Astrocyte (in vitro differentiated cells and primary cell): ENCODE measurements around the gene CHADL. TPM values are rescaled to one million over a fixed set of nuclear protein-coding genes. Genes with fewer than 3 reads are reported as not detected.

Source experiments
- DNase-seq: peaks from one replicate; pipeline ENCODE4 v3.0.0-alpha.2; 2010; ENCODE audit warnings: low read depth
- FAIRE-seq: peaks from 2 replicates; lab custom pipeline; 2011; peaks lifted over from hg19 to GRCh38; lab: Jason Lieb, UNC
- H2AFZ ChIP-seq: 2 replicates; pipeline ENCODE4 v1.6.0; 2012; ENCODE audit warnings: low read depth, low read length, inconsistent platforms
- H3K27ac ChIP-seq: 2 replicates; pipeline ENCODE4 v1.5.1; 2011; ENCODE audit warnings: low read depth, low read length, inconsistent platforms
- H3K27me3 ChIP-seq: 2 replicates; pipeline ENCODE4 v1.6.0; 2011; ENCODE audit warnings: low read length, inconsistent platforms; ENCODE audit not compliant: insufficient read depth
- H3K36me3 ChIP-seq: 2 replicates; pipeline ENCODE4 v1.5.1; 2011; ENCODE audit warnings: low read length, inconsistent platforms; ENCODE audit not compliant: insufficient read depth
- H3K4me1 ChIP-seq: 2 replicates; pipeline ENCODE4 v1.5.1; 2011; ENCODE audit warnings: low read length, inconsistent platforms; ENCODE audit not compliant: insufficient read depth
- H3K4me2 ChIP-seq: 2 replicates; pipeline ENCODE4 v1.6.0; 2012; ENCODE audit warnings: low read length, inconsistent platforms
- H3K4me3 ChIP-seq: 2 replicates; pipeline ENCODE4 v1.5.1; 2011; ENCODE audit warnings: low read depth, mild to moderate bottlenecking, low read length, inconsistent platforms; ENCODE audit not compliant: insufficient read depth
- H3K79me2 ChIP-seq: 2 replicates; pipeline ENCODE4 v1.6.0; 2012; ENCODE audit warnings: mild to moderate bottlenecking, low read length, inconsistent platforms; ENCODE audit not compliant: insufficient read depth
- H3K9ac ChIP-seq: 2 replicates; pipeline ENCODE4 v1.6.0; 2012; ENCODE audit warnings: mild to moderate bottlenecking, low read length, inconsistent platforms
- H3K9me3 ChIP-seq: 2 replicates; pipeline ENCODE4 v1.5.1; 2012; ENCODE audit warnings: low read depth, mild to moderate bottlenecking, low read length, inconsistent platforms; ENCODE audit not compliant: insufficient read depth
- H4K20me1 ChIP-seq: 2 replicates; pipeline ENCODE4 v1.6.0; 2012; ENCODE audit warnings: low read length, inconsistent platforms; ENCODE audit not compliant: insufficient read depth
- H3K27ac Mint-ChIP-seq: one replicate; pipeline ENCODE4 v1.8.0; 2021; ENCODE audit warnings: mild to moderate bottlenecking, mixed read lengths; ENCODE audit not compliant: unreplicated experiment
- H3K27me3 Mint-ChIP-seq: one replicate; pipeline ENCODE4 v1.8.0; 2021; ENCODE audit warnings: low read depth, mixed read lengths; ENCODE audit not compliant: unreplicated experiment
- H3K36me3 Mint-ChIP-seq: one replicate; pipeline ENCODE4 v1.8.0; 2021; ENCODE audit warnings: low read depth, mixed read lengths; ENCODE audit not compliant: unreplicated experiment
- H3K4me1 Mint-ChIP-seq: one replicate; pipeline ENCODE4 v1.8.0; 2021; ENCODE audit warnings: low read depth, mixed read lengths; ENCODE audit not compliant: unreplicated experiment
- H3K4me3 Mint-ChIP-seq: one replicate; pipeline ENCODE4 v1.8.0; 2021; ENCODE audit warnings: mild to moderate bottlenecking, moderate library complexity, mixed read lengths; ENCODE audit not compliant: unreplicated experiment
- H3K9me3 Mint-ChIP-seq: one replicate; pipeline ENCODE4 v1.8.0; 2021; ENCODE audit warnings: mild to moderate bottlenecking, mixed read lengths; ENCODE audit not compliant: unreplicated experiment
- CTCF ChIP-seq: IDR thresholded peaks from 2 replicates; pipeline ENCODE4 v1.5.1; 2011; ENCODE audit warnings: low read depth, mild to moderate bottlenecking, inconsistent platforms, low read length, moderate library complexity; ENCODE audit not compliant: insufficient read depth
- EZH2 ChIP-seq: IDR thresholded peaks from 2 replicates; pipeline ENCODE4 v1.6.1; 2012; ENCODE audit warnings: mild to moderate bottlenecking, low read length, inconsistent platforms; ENCODE audit not compliant: insufficient read depth
- total RNA-seq: library from RNA; stranded (reverse); gene quantifications from 2 replicates; pipeline ENCODE4 v1.2.1, GENCODE V29; 2021

The CHADL gene
- total RNA-seq, 1 donor from 2014 or later = 0.23 TPM

- Histone ChIP-seq H3K36me3 (no peaks in the 10 kb centered on the region), H3K4me2 (no peak overlapping the region), H2AFZ (no peak overlapping the region), H3K4me3 (no peak overlapping the region), H3K9me3 (no peaks in the 10 kb centered on the region), H3K27me3 (no peaks in the 10 kb centered on the region), H3K27ac (no peak overlapping the region), H3K9ac (no peak overlapping the region), H4K20me1 (peaks cover 6% of the 10 kb centered on the region), H3K79me2 (no peaks in the 10 kb centered on the region), H3K4me1 (peaks cover 3% of the 10 kb centered on the region)
- TF ChIP-seq EZH2 = no peak
- TF ChIP-seq CTCF = no peak
- H3K4me3 Mint-ChIP-seq = no peak overlapping the region
- no peaks in the 10 kb centered on the region for H3K4me1 Mint-ChIP-seq
- peaks cover 7% of the 10 kb centered on the region for H3K36me3 Mint-ChIP-seq
- no peak overlapping the region for H3K27ac Mint-ChIP-seq
- no peaks in the 10 kb centered on the region for H3K9me3 Mint-ChIP-seq
- H3K27me3 Mint-ChIP-seq = peaks cover 13% of the 10 kb centered on the region
- DNase-seq (no peak), FAIRE-seq (no peak)
Measured at GRCh38 chr22:41234815-41235695, 5.7 kb downstream of the CHADL start.

- no peaks in the 10 kb centered on the region for H3K9me3 Mint-ChIP-seq
Measured at GRCh38 chr22:41231369-41231768, 9.4 kb downstream of the CHADL start.

More at GRCh38 chr22:41231369-41231768, 9.4 kb downstream of the CHADL start:
- Histone ChIP-seq H3K9ac (no peak overlapping the region), H2AFZ (no peak overlapping the region), H3K27ac (no peak overlapping the region), H3K27me3 (no peaks in the 10 kb centered on the region), H3K4me3 (no peak overlapping the region), H3K9me3 (no peaks in the 10 kb centered on the region), H3K4me1 (no peaks in the 10 kb centered on the region), H3K79me2 (no peaks in the 10 kb centered on the region), H3K4me2 (no peak overlapping the region), H3K36me3 (no peaks in the 10 kb centered on the region), H4K20me1 (peaks cover 6% of the 10 kb centered on the region)
- no peaks in the 10 kb centered on the region for H3K4me1 Mint-ChIP-seq
- DNase-seq (no peak), FAIRE-seq (no peak)
- H3K36me3 Mint-ChIP-seq = peaks cover 16% of the 10 kb centered on the region
- H3K27ac Mint-ChIP-seq = no peak overlapping the region
- no peak for TF ChIP-seq EZH2
- no peak for TF ChIP-seq CTCF
- no peak overlapping the region for H3K4me3 Mint-ChIP-seq
- peaks cover 5% of the 10 kb centered on the region for H3K27me3 Mint-ChIP-seq
